HepG2 (cell line): ENCODE results near the gene DNAJB2. TPM values are rescaled to one million over a fixed set of nuclear protein-coding genes. Genes with fewer than 3 reads are reported as not detected.

ENCODE experiments used
- AKNA ChIP-seq: sonication (generic); formaldehyde crosslinking; IDR thresholded peaks from 2 replicates; pipeline ENCODE4 v1.4.0; 2020; ENCODE audit warnings: missing genetic modification reagents, borderline replicate concordance
- ATF7 ChIP-seq, 2 experiments: fragments of 450-650 bp in 1 of 2; sonication (generic) in 1 of 2; formaldehyde crosslinking in 1 of 2; IDR thresholded peaks; 2 replicates each; pipeline versions ENCODE4 v1.4.0 to v1.6.1; 2016 to 2020; ENCODE audit warnings: antibody characterized with exemption in 1 of 2, mild to moderate bottlenecking in 1 of 2, missing genetic modification reagents in 1 of 2
- FOXJ3 ChIP-seq: sonication (generic); formaldehyde crosslinking; IDR thresholded peaks from 2 replicates; pipeline ENCODE4 v1.4.0; 2020; ENCODE audit warnings: missing genetic modification reagents, mild to moderate bottlenecking, borderline replicate concordance
- PRMT3 ChIP-seq: sonication (generic); formaldehyde crosslinking; IDR thresholded peaks from 2 replicates; pipeline ENCODE4 v1.8.1; 2022; ENCODE audit warnings: low read depth, mild to moderate bottlenecking, moderate library complexity, missing genetic modification reagents, borderline replicate concordance
- ZBTB26 ChIP-seq: IDR thresholded peaks from 2 replicates; pipeline ENCODE4 v1.6.1; 2016; ENCODE audit warnings: missing compliant biosample characterization, missing genetic modification reagents, borderline replicate concordance
- ZBTB38 ChIP-seq: sonication (generic); formaldehyde crosslinking; IDR thresholded peaks from 2 replicates; pipeline ENCODE4 v1.5.1; 2020; ENCODE audit warnings: mild to moderate bottlenecking, missing genetic modification reagents
- ZNF10 ChIP-seq: sonication (generic); formaldehyde crosslinking; IDR thresholded peaks from 2 replicates; pipeline ENCODE4 v1.4.0; 2020; ENCODE audit warnings: mild to moderate bottlenecking, low read depth, missing genetic modification reagents, borderline replicate concordance
- ZNF33B ChIP-seq: sonication (generic); formaldehyde crosslinking; IDR thresholded peaks from 2 replicates; pipeline ENCODE4 v1.5.1; 2020; ENCODE audit warnings: mild to moderate bottlenecking, missing genetic modification reagents
- ZNF512B ChIP-seq: sonication (generic); formaldehyde crosslinking; IDR thresholded peaks from 2 replicates; pipeline ENCODE4 v1.5.1; 2020; ENCODE audit warnings: missing genetic modification reagents, mild to moderate bottlenecking, borderline replicate concordance
- ZNF577 ChIP-seq: sonication (generic); formaldehyde crosslinking; IDR thresholded peaks from 2 replicates; pipeline ENCODE4 v1.4.0; 2020; ENCODE audit warnings: mild to moderate bottlenecking, low read depth, missing genetic modification reagents, borderline replicate concordance
- ZNF598 ChIP-seq: sonication (generic); formaldehyde crosslinking; IDR thresholded peaks from 2 replicates; pipeline ENCODE4 v1.5.1; 2020; ENCODE audit warnings: mild to moderate bottlenecking, missing genetic modification reagents, borderline replicate concordance
- ZNF629 ChIP-seq: sonication (generic); formaldehyde crosslinking; conservative IDR thresholded peaks from 2 replicates; pipeline ENCODE4 v1.5.0; 2020; ENCODE audit warnings: missing genetic modification reagents
- ZSCAN21 ChIP-seq: sonication (generic); formaldehyde crosslinking; IDR thresholded peaks from 2 replicates; pipeline ENCODE4 v1.8.0; 2022; ENCODE audit warnings: mild to moderate bottlenecking, missing genetic modification reagents, moderate library complexity, borderline replicate concordance
- ZSCAN29 ChIP-seq: sonication (generic); formaldehyde crosslinking; conservative IDR thresholded peaks from 2 replicates; pipeline ENCODE4 v1.4.0; 2020; ENCODE audit warnings: mild to moderate bottlenecking, missing genetic modification reagents
- polyA plus RNA-seq, 8 experiments: library from polyadenylated mRNA; depleted of rRNA in 3 of 8; stranded (reverse) in 7 of 8; unstranded in 1 of 8; fragments of >200 nt; fragmentation: Illumina TruSeq in 4 of 8; extraction: Trizol in 4 of 8; gene quantifications; 2 replicates each; pipeline versions ENCODE4 v1.2.1 to v1.2.3, GENCODE V29; 2011 to 2016; ENCODE audit warnings: low read depth in 4 of 8, missing spikeins in 1 of 8, mixed read lengths in 1 of 8; ENCODE audit not compliant: insufficient read depth in 1 of 8
- total RNA-seq, 5 experiments: library from RNA; depleted of rRNA; stranded (reverse); fragments of >200 nt; fragmentation: Illumina TruSeq; extraction: Trizol; gene quantifications; 2 replicates each; pipeline ENCODE4 v1.2.3, GENCODE V29; 2016; ENCODE audit warnings: low read depth in 1 of 5
- TF ChIP-seq, protein P1 (sequence below): sonication (generic); formaldehyde crosslinking; IDR thresholded peaks from 2 replicates; pipeline ENCODE4 v1.4.0; 2020; ENCODE audit warnings: missing genetic modification reagents, borderline replicate concordance

The DNAJB2 gene
- total and polyA plus RNA-seq, 2 of the 13 experiments (the other 11 are each of a cell fraction or from before 2014, with no cell fraction given): 21.3 to 31.1 TPM

- TF ChIP-seq AKNA (no peak), ZNF33B (no peak; the same call in 1 of the 2 replicates), ZNF577 (CRISPR knock-in tag) (no peak), ZNF10 (CRISPR knock-in tag) (no peak), PRMT3 (CRISPR knock-in tag) (peak; percentile 45; the same call in 1 of the 2 replicates), FOXJ3 (CRISPR knock-in tag) (peak; percentile 87), ZBTB38 (CRISPR knock-in tag) (no peak), ATF7 (IDR thresholded peaks at IDR 0.05) (no peak), ATF7 (CRISPR knock-in tag; IDR thresholded peaks at IDR 0.05) (peak; percentile 73; the same call in 1 of the 2 replicates), ZNF598 (CRISPR knock-in tag) (peak; percentile 95; the same call in 1 of the 2 replicates), ZSCAN29 (0 out of 2 replicates have a peak, but pooled peaks have one; percentile 7), ZBTB26 (CRISPR knock-in tag) (peak; percentile 11; the same call in 1 of the 2 replicates), ZSCAN21 (CRISPR knock-in tag) (no peak), ZNF629 (CRISPR knock-in tag) (no peak), ZNF512B (CRISPR knock-in tag) (no peak; the same call in 1 of the 2 replicates)
- TF ChIP-seq, protein P1, sequence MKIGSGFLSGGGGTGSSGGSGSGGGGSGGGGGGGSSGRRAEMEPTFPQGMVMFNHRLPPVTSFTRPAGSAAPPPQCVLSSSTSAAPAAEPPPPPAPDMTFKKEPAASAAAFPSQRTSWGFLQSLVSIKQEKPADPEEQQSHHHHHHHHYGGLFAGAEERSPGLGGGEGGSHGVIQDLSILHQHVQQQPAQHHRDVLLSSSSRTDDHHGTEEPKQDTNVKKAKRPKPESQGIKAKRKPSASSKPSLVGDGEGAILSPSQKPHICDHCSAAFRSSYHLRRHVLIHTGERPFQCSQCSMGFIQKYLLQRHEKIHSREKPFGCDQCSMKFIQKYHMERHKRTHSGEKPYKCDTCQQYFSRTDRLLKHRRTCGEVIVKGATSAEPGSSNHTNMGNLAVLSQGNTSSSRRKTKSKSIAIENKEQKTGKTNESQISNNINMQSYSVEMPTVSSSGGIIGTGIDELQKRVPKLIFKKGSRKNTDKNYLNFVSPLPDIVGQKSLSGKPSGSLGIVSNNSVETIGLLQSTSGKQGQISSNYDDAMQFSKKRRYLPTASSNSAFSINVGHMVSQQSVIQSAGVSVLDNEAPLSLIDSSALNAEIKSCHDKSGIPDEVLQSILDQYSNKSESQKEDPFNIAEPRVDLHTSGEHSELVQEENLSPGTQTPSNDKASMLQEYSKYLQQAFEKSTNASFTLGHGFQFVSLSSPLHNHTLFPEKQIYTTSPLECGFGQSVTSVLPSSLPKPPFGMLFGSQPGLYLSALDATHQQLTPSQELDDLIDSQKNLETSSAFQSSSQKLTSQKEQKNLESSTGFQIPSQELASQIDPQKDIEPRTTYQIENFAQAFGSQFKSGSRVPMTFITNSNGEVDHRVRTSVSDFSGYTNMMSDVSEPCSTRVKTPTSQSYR (CRISPR knock-in tag): peak; percentile 96
These were observed 29.8 kb upstream of the DNAJB2 start (continued) for GRCh38 chr2:219249203-219249980.
